Upper lobe of left lung (tissue), 6 donors: ENCODE data around the gene CD6. TPM values are rescaled to one million over a fixed set of nuclear protein-coding genes. Genes with fewer than 3 reads are reported as not detected.

Experiments used
- ATAC-seq, 2 donors: fragments of 200-7000 bp; cut with Tn5 transposase; one replicate each; pipeline ENCODE4 v1.9.1; 2022; ENCODE audit warnings: mild to moderate bottlenecking in 2 of 2, moderate library complexity in 2 of 2; ENCODE audit not compliant: low FRiP score in 2 of 2
- DNase-seq, 2 donors: peaks; one replicate each; pipeline ENCODE4 v3.0.0-alpha.2; 2019 to 2020
- H3K27ac ChIP-seq, 4 donors: fragments of 200-600 bp; sonication (generic); one replicate each; pipeline ENCODE4 v1.5.1; 2016 to 2019
- H3K27me3 ChIP-seq, 4 donors: fragments of 200-600 bp; sonication (generic); one replicate each; pipeline ENCODE4 v1.5.1; 2017 to 2019
- H3K36me3 ChIP-seq, 4 donors: fragments of 200-600 bp; sonication (generic); one replicate each; pipeline ENCODE4 v1.5.1; 2016 to 2019
- H3K4me1 ChIP-seq, 4 donors: fragments of 200-600 bp; sonication (generic); one replicate each; pipeline ENCODE4 v1.5.1; 2018 to 2019
- H3K4me3 ChIP-seq, 4 donors: fragments of 200-600 bp; sonication (generic); one replicate each; pipeline ENCODE4 v1.5.1; 2017 to 2019; ENCODE audit warnings: mild to moderate bottlenecking in 2 of 4, moderate library complexity in 1 of 4
- H3K9me3 ChIP-seq, 4 donors: fragments of 200-600 bp; sonication (generic); one replicate each; pipeline ENCODE4 v1.5.1; 2018 to 2019
- CTCF ChIP-seq, 6 experiments: fragments of 450-650 bp in 4 of 6; fragments of 200-600 bp in 2 of 6; sonication (generic) in 2 of 6; IDR thresholded peaks; one replicate each; pipeline ENCODE4 v1.5.1; 2016 to 2019; ENCODE audit warnings: antibody characterized with exemption in 6 of 6
- EP300 ChIP-seq, 4 donors: sonication (generic); formaldehyde crosslinking; IDR thresholded peaks; one replicate each; pipeline ENCODE4 v1.5.1; 2017; ENCODE audit warnings: antibody characterized with exemption in 4 of 4, control low read depth in 2 of 4
- POLR2A ChIP-seq, 4 donors: fragments of 450-650 bp; IDR thresholded peaks; one replicate each; pipeline ENCODE4 v1.5.1; 2016 to 2017; ENCODE audit warnings: antibody characterized with exemption in 4 of 4, mild to moderate bottlenecking in 2 of 4
- POLR2AphosphoS5 ChIP-seq, 2 donors: sonication (generic); formaldehyde crosslinking; IDR thresholded peaks; one replicate each; pipeline ENCODE4 v1.5.1; 2017; ENCODE audit warnings: antibody characterized with exemption in 2 of 2
- WGBS, 2 donors: methylation state at CpG; one replicate each; pipeline ENCODE4 v1.1.5; 2017 to 2018; 5-methylcytosine and 5-hydroxymethylcytosine counted together
- total RNA-seq, 6 donors: library from RNA; depleted of rRNA in 4 of 6; stranded (reverse); fragments of >200 nt in 4 of 6; gene quantifications; one replicate each; pipeline versions ENCODE4 v1.1.0 to v1.2.1, GENCODE V29; 2016 to 2021
- donor health status: DM: no; HTN: no; CAD: no; lungs with moderate emphysema.
- donor health status: DM: no; HTN: yes; CAD: no; lungs with severe emphysema.

Gene CD6
- total RNA-seq, 6 donors from 2014 or later, result 3.8 to 27.2 (median 5.3) TPM

DNA sequence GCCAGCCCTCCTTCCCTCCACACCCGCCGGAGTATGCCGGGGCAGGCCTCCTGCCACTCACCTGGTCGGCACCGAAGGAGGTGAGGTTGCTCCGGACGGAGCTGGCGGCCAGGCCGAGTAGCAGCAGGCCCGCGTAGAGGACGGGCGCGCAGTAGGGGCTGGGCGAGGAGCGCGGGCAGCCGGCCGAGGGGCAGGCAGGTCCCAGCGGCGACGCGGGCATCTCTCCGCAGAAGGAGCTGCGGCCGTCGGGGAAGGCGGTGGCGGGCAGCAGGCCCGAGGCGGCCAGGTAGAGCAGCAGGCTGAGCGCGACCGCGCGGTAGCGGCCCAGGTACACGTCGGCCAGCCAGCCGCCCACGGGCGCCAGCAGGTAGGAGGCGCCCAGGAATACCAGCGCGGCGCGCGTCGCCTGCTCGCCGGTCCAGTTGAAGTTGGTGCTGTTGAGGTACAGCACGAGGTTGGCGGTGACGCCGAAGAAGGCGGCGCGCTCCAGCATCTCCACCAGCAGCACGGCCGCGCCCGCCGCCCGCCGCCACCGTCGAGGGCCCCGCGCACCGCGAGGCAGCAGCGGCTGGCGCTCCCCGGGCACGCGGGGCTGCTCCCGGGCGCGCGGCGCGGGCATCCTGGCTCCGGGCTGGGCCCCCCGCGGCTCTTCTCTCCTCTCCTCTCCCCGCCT is 20.4 kb upstream of the CD6 start:
- no peak for TF ChIP-seq EP300 (IDR thresholded peaks at IDR 0.05)
- no peak for TF ChIP-seq POLR2AphosphoS5 (IDR thresholded peaks at IDR 0.05)
- peak in 1 of 6 experiments; percentile 9 for TF ChIP-seq CTCF (IDR thresholded peaks at IDR 0.05)
- Histone ChIP-seq H3K4me1 (peaks cover 22 to 44% (median 32%) of the 10 kb centered on the region in 4 donors), H3K27ac (peak overlapping the region; percentile 89 to 99 (median 94)), H3K36me3 (peaks cover 0 to 7% (median 3%) of the 10 kb centered on the region in 4 donors), H3K4me3 (peak overlapping the region; percentile 54 to 74 (median 64)), H3K9me3 (no peaks in the 10 kb centered on the region), H3K27me3 (no peaks in the 10 kb centered on the region)
- 2 to 14% methylated on average over 18 to 69 of the region's 86 CpGs for WGBS, 2 donors
- DNase-seq (peak; percentile 53 to 92), ATAC-seq (peak in 1 of 2 donors; percentile 39)

GRCh38 chr11:60951606-60951903 is 19.9 kb upstream of the CD6 start:
- peak in 1 of 2 donors; percentile 11 for ATAC-seq

DNA sequence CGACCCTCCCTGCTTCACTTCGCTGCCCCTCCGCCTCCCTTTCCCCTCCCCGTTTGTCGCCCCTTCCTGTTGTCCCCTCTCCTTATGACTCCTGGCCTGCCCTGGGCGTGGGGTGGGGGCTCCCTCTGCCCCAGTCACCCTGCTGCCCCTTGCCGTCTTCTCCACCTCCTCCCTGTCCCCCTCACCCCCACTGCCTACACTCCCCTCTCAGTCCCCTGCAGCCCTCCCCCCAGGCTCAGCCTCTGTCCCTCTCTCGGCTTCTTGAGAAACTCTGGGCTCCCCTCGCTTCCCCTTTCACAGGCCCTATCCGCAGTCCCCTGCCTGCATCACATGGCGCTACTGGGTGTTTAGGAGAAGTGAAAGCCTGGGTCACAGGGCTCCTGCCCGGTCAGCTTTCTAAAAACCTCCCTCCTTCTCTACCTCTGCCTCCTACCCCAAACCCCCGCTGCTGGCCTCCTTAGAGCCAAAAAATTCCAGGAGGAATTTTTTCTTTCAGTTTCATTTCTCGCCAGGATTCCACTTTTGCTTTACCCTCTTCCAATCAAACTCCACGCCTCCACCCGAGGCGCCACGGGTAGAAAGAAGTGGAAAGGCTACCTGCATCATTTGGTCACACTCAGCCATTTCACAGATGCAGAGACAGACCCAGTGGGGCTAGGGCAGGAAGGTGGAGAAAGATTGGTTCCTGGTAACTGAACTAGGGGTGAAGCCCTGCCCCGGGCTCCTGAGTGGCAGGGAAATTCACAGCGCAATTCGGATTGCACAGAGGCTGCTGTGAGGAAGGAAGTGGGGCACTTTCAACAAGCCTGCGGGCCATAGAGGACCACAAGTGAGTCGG is 19.4 kb upstream of the CD6 start, which contains the start of gene SLC15A3:
TSS of gene SLC15A3 (minus strand) at position 273 of the 838 bp plus-strand sequence. CDS start 625 bp downstream, outside the sequence.
- H3K27me3 ChIP-seq, result no peaks in the 10 kb centered on the region
- 4 to 7% methylated on average over 23 of the region's 23 CpGs for WGBS, 2 donors
- peaks cover 22 to 44% (median 32%) of the 10 kb centered on the region in 4 donors for H3K4me1 ChIP-seq
- peak; percentile 87 to 88 for ATAC-seq
- H3K4me3 ChIP-seq, result peak within 1 kb of the TSS; percentile 54 to 74 (median 64)
- no peak for TF ChIP-seq CTCF (IDR thresholded peaks at IDR 0.05)
- no peak for TF ChIP-seq EP300 (IDR thresholded peaks at IDR 0.05)
- TF ChIP-seq POLR2A (IDR thresholded peaks at IDR 0.05), result peak in 1 of 4 donors; percentile 52
- peak; percentile 58 to 60 for TF ChIP-seq POLR2AphosphoS5 (IDR thresholded peaks at IDR 0.05)
- no peaks in the 10 kb centered on the region for H3K36me3 ChIP-seq
- H3K27ac ChIP-seq, result peak within 1 kb of the TSS; percentile 89 to 99 (median 94)
- H3K9me3 ChIP-seq, result no peaks in the 10 kb centered on the region
- peak; percentile 69 to 87 for DNase-seq

More at GRCh38 chr11:60951606-60951903, 19.9 kb upstream of the CD6 start:
- peak overlapping the region; percentile 89 to 99 (median 94) for H3K27ac ChIP-seq
- H3K4me1 ChIP-seq, result peaks cover 22 to 44% (median 32%) of the 10 kb centered on the region in 4 donors
- WGBS, 2 donors, result 2 to 12% methylated on average over 8 of the region's 8 CpGs
- H3K9me3 ChIP-seq, result no peaks in the 10 kb centered on the region
- TF ChIP-seq POLR2AphosphoS5 (IDR thresholded peaks at IDR 0.05), result no peak
- TF ChIP-seq POLR2A (IDR thresholded peaks at IDR 0.05), result no peak
- no peak for TF ChIP-seq CTCF (IDR thresholded peaks at IDR 0.05)
- TF ChIP-seq EP300 (IDR thresholded peaks at IDR 0.05), result no peak
- peaks cover 0 to 2% (median under 1%) of the 10 kb centered on the region in 4 donors for H3K36me3 ChIP-seq
- no peaks in the 10 kb centered on the region for H3K27me3 ChIP-seq
- peak overlapping the region; percentile 46 to 71 (median 55) for H3K4me3 ChIP-seq
- no peak for DNase-seq

- whole genome bisulfite sequencing, 2 donors, result 15 to 29% methylated on average over 3 of the region's 3 CpGs
- Histone ChIP-seq H3K27me3 (no peaks in the 10 kb centered on the region), H3K4me3 (peak overlapping the region; percentile 46 to 71 (median 55)), H3K9me3 (no peaks in the 10 kb centered on the region), H3K36me3 (no peaks in the 10 kb centered on the region), H3K27ac (peak overlapping the region; percentile 89 to 99 (median 94)), H3K4me1 (peaks cover 22 to 38% (median 28%) of the 10 kb centered on the region in 4 donors)
- TF ChIP-seq POLR2A (IDR thresholded peaks at IDR 0.05) (no peak), CTCF (IDR thresholded peaks at IDR 0.05) (no peak), EP300 (IDR thresholded peaks at IDR 0.05) (no peak), POLR2AphosphoS5 (IDR thresholded peaks at IDR 0.05) (no peak)
- no peak for ATAC-seq
- no peak for DNase-seq
These were observed 18.7 kb upstream of the CD6 start for GRCh38 chr11:60952742-60953170.
